GM19025 (cell line): ENCODE data around the gene SNCAIP.
"Not testable (repeated sequence)": the region's sequence is repeated elsewhere in the genome, so short reads cannot be mapped to it uniquely, and the experiment has no call there.

ENCODE experiments used
- ATAC-seq: cut with Tn5 transposase; IDR thresholded peaks from one replicate; pipeline ENCODE4 v1.9.1; 2021; ENCODE audit warnings: mild to moderate bottlenecking, low read depth, moderate library complexity; ENCODE audit not compliant: unreplicated experiment

The SNCAIP gene

GRCh38 chr5:122354293-122354692 is 42.3 kb downstream of the SNCAIP start:
- ATAC-seq, result no peak

GRCh38 chr5:122355324-122355723 is 43.3 kb downstream of the SNCAIP start:
- no peak for ATAC-seq

DNA sequence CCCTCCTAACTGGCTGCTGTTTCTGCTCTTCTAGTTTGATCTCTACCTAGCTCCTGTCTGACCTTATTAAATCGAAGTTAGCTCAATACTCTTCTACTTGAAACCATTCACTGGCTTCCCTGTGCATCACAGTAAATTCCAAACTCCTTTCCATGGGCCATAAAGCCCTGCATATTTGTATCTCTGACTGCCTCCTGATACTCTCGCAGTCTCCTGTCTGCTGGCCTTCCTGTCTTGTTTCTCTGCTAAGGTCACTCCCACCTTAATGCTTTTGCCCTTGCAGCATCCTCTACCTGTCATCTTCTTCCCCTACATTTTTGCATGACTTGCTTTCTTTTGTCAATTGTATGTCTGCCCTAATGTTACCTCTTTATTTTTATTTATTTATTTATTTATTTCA is 44.8 kb downstream of the SNCAIP start:
- no peak for ATAC-seq

GRCh38 chr5:122358372-122358979 is 46.4 kb downstream of the SNCAIP start:
- no peak for ATAC-seq

GRCh38 chr5:122362361-122362760 is 50.3 kb downstream of the SNCAIP start:
- ATAC-seq, result no peak

DNA sequence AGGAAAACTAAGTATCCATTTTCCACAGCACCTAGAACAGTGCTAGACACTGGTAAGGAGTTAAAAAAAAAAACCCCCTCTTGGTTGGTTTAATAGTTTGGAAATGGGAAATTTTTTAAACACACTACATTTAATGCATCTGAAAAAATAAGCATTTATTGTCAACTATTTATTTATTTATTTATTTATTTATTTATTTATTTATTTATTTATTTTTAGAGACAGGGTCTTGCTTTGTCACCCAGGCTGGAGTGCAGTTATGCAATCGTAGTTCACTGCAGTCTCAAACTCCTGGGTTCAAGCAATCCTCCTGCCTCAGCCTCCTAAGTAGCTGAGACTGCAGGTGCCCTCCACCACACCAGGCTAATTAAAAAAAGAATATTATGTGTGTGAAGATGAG is 51.6 kb downstream of the SNCAIP start:
- ATAC-seq, result no peak

DNA sequence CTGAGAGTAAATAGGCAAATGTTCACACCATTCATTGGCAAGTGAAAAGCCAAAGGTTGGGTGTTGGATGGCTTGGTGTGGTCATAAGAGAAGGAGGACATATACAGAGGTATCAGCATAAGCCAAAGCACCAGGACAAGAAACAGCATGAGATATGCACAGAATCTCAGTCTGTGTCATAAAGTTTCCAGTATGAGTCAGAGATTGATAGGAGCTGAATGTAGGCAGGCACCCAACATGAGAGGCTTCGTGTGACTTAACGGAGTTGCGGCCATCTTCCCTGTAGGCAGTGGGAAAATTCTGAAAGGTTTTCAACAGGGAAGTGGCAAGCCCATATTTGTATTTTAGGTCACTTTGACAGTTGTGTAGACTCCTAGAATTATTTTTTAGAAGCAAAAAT is 54.5 kb downstream of the SNCAIP start:
- no peak for ATAC-seq

GRCh38 chr5:122367456-122367855 is 55.4 kb downstream of the SNCAIP start:
- no peak for ATAC-seq

DNA sequence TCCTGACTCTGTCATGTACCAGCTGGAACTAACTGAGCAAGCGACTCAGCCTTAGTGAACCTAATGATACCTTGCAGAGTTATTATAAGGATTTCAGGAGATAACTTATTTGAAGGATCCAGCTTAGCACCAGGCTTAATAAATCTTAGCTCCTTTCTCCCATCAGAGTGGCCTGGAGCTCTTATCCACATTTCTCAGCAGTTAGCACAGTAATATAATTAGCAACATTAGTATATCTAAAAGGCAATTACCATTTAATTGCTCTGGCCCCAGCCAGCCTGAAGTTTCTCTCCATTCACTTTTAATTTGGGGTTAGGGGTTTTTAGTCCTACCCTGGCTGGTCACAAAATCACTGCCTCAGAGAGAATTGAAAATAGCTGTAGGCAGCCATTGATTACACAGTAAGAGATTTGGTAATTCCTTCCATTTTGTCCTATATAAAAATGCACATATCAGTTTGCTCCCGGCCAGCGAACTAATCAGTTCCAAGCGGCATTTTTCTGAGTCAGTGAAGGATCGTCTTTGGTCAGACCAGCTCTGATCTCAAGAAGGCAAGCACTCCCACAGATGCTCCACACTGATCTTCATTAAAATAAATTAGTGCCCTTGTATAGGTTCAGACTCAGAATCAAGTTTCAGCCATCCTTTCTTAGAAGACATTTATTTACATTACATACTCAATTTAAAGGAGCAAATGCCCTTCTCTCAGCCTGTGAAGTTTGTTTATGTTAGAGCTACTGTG is 56.6 kb downstream of the SNCAIP start:
- ATAC-seq, result no peak

DNA sequence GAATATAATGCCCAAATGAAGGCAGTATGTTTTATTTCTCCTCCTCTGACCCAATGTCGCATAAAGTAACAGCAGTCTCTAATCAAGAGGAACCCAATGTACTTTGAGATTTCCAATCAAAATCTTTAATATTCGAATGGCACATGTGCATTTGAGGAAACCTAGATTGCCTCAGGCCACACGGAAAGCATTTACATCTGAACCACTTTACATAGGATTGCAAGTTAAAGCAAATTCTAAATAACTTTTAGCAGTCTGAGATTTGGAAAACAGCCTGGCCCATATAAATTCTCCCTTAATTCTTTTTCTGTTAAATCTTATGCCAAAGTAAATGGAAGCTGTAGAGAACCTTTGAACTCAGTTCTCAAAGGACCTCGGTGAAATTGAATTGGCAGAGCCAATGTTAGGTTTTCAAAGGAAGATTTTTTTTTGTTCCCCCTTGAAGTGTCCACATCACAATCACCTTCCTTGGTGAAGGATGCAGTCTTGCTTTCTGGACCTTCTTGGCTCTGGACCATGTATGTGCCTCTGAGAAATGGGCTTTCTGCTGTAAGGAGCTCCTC is 57.3 kb downstream of the SNCAIP start:
- no peak for ATAC-seq

DNA sequence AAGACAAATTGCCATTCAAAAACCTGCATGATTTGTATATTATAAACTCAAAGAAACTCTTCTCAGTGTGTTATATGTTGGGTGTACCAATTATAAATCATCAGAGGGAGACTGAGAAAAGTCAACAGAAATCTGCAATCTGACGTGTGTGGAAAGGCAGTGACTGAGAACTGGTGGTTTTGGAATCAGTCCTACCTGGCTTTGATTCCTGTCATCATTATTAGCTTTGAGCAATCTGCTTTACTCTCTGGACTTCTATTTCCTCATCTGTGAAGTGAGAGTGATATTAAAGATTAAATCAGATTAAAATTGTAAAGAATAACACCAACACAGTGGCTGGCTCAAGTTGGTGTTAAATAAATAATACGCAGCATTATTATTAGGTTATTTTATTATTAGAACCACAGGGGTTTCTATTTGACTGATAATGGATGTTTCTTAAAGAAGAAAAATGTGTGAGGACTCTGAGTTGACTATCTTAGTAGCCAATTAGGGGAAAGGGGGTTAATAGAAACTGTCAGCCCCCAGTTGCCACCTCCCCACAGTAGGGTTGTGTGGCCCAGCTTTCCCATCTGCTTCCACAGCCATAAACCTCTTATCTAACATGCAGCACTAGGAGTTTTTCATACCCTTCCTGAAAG is 59.6 kb downstream of the SNCAIP start:
- no peak for ATAC-seq

DNA sequence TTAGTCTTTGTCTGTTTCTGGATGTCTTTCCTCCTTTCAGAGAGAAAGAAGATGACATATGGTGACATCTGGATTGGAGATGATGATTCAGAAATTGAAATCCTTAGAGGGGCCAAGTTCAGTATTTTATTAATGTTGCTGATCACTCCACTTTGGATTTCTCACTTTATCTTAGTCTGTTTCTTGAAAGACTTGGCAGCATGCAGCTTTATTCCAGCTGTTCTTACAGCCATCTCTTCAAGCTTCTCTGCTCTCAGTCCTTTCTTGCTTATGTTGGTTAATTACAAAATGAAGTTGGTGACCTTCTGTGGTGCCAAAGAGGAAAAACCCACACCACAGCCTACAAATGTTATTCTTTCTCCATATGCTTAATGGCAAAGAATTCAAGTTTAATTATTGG is 62.1 kb downstream of the SNCAIP start:
- no peak for ATAC-seq

DNA sequence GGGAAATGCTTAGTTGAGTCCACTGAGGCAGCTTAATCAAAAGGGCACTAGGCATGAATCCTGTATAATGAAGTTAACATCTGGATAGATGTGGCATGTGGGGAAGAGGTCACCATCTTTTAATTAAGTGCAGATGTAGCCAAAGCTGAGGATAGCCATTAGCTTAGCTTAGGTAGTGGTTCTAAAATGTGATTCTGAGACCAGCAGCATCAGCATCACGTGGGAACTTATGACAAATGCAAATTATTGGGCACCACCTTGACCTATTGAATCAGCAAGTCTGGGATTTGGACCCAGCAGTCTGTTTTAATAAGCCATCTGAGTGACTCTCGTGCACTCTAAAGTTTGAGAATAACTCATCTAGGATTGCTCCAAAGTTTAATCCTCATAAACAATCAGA is 63.8 kb downstream of the SNCAIP start:
- ATAC-seq, result no peak

- ATAC-seq, result no peak
These were observed 64.2 kb downstream of the SNCAIP start for GRCh38 chr5:122376250-122376649.

DNA sequence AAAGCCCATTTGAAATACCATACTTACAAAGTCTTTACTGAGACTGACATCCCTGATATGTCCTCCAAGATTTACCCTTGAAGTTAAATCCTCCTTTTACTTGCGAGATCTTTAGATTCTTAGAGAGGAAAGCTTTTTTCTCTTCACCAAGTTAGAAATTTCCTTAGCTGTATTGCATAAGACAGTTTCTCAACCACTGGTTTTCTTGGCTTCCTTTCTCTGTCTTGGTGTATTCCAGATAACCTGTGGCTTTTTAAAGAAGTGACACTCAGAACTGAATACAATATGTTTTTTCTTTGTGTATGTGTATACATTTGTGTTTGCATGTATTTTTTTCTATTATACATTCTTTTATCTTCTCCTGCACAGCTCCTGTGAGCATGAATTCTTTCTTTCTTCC is 65.0 kb downstream of the SNCAIP start:
- no peak for ATAC-seq

GRCh38 chr5:122382938-122383337 is 70.9 kb downstream of the SNCAIP start:
- not testable (repeated sequence) for ATAC-seq

- ATAC-seq, result no peak
These were observed 72.8 kb downstream of the SNCAIP start for GRCh38 chr5:122384739-122385235.

DNA sequence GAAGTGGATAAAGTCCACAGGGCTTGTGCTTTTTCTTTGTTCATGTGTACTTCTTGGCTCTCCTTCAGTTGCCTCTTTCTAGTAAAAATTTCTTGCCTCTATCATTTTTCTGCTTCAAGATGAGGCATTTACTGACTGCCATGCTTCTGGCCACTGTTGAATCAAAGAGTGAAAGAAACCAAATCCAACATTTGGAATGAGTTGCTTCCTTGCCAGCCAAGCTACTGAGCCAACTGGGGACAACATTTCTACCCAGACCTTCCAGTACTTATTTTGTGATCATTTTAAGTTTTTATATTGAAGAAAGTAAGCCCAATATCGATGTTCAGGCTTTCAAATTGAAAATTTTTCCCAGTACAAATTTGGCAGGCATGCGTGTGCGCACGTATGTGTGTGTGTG is 73.2 kb downstream of the SNCAIP start:
- ATAC-seq, result no peak

DNA sequence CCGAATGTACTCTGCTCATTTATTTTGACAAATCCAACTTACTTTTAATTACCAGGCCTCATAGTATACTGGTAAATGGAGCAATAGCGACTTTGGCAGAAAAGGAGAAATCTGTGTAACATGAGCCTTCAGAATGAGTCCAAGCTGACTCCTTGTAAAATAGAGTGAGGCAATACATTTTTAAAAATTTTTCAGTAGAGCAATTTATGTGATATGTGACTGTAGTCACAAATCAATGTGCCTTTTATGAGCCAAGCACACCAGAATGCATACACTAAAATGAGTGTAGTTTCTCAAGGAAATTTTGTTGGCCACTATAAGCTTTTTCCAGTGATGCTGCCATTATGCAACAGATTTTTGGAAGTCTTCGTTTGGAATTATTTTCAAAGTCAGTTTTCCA is 73.8 kb downstream of the SNCAIP start:
- ATAC-seq, result no peak

DNA sequence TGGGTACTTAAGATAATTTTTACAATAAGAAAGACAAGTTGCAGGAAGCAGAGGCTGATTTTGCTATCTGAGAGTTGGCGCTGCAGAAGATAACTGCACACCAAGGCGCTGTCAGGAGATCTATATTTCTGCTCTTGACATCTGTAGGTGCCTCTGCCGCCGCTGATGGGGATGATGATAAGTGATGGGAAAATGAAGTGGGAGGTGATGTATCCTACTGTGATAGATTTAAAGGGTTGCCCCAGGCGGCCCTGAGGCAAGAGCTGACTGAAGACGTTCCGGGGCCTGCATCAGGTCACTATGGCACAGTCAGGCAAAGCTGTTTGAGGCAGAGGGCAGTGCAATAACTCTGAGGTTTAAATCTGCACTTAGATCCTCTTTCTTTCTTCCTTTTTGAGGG is 78.1 kb downstream of the SNCAIP start:
- ATAC-seq, result no peak

DNA sequence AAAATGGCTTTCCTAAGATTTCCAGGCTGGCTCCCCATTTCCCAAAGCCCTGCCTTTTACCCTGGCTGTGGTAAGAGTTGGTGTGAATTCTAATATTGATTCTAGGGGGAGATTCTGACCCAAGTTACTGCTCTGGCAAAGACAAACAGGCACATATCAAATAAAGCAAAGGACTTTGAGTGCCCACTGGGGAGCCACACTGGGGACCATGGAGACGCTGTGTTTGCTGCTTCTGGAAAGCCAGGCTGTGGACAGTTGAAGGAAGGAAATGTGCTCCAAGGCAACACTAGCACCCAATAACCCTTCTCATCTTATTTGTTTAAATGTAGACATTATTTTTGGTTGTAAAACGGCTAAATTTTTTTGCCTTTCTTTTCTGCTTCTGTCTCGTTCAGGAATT is 78.7 kb downstream of the SNCAIP start:
- ATAC-seq, result no peak
